Fibroblast of lung (primary cell): ENCODE data around the gene CRYBG1.

Experiments used
- CTCF ChIP-seq, 2 donors: IDR thresholded peaks in 1 of 2; conservative IDR thresholded peaks in 1 of 2; 1 replicate in 1 of 2; 2 replicates in 1 of 2; pipeline ENCODE4 v1.5.1; 2011 to 2012; ENCODE audit warnings: low read length in 2 of 2, control low read depth in 1 of 2, inconsistent platforms in 1 of 2, low read depth in 1 of 2, mild to moderate bottlenecking in 1 of 2
- EZH2 ChIP-seq: IDR thresholded peaks from 2 replicates; pipeline ENCODE4 v1.5.1; 2012; ENCODE audit warnings: low read length, control low read depth, mild to moderate bottlenecking; ENCODE audit errors: missing control alignments

- no peak for TF ChIP-seq CTCF (conservative IDR thresholded peaks at IDR 0.05 in 1 of 2, IDR thresholded peaks at IDR 0.05 in 1 of 2; ENCODE audit: low read depth in 1 of 2, low read length in 2 of 2)
- no peak for TF ChIP-seq EZH2
Measured at GRCh38 chr6:106448000-106448426, 87.5 kb downstream of the CRYBG1 start.
